ENCODE data around the gene OTOF. TPM values are rescaled to one million over a fixed set of nuclear protein-coding genes. Genes with fewer than 3 reads are reported as not detected.

The OTOF gene
- total and polyA plus RNA-seq, 2 experiments from 2014 or later, result 0.21 to 0.23 TPM

DNA sequence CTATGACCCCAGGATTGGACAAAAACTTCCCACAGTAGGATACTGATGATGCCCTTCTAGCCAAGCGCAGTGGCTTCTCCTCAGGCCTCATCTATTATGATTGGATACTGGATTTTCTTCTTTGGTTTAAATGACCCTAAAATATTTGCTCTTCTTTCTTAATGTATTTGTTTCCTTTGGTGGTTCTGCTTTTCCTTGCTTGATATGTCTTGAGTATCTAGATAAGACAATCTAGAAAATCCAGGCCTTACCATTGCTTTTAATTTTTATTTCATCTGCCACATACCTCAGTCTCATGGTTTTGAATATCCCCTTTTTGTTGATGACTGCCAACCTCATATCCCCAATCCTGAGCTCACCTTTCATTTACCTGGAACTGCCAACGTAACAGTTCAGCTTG lies 35.6 kb downstream of the OTOF start (continued):
- TF ChIP-seq, protein P1, sequence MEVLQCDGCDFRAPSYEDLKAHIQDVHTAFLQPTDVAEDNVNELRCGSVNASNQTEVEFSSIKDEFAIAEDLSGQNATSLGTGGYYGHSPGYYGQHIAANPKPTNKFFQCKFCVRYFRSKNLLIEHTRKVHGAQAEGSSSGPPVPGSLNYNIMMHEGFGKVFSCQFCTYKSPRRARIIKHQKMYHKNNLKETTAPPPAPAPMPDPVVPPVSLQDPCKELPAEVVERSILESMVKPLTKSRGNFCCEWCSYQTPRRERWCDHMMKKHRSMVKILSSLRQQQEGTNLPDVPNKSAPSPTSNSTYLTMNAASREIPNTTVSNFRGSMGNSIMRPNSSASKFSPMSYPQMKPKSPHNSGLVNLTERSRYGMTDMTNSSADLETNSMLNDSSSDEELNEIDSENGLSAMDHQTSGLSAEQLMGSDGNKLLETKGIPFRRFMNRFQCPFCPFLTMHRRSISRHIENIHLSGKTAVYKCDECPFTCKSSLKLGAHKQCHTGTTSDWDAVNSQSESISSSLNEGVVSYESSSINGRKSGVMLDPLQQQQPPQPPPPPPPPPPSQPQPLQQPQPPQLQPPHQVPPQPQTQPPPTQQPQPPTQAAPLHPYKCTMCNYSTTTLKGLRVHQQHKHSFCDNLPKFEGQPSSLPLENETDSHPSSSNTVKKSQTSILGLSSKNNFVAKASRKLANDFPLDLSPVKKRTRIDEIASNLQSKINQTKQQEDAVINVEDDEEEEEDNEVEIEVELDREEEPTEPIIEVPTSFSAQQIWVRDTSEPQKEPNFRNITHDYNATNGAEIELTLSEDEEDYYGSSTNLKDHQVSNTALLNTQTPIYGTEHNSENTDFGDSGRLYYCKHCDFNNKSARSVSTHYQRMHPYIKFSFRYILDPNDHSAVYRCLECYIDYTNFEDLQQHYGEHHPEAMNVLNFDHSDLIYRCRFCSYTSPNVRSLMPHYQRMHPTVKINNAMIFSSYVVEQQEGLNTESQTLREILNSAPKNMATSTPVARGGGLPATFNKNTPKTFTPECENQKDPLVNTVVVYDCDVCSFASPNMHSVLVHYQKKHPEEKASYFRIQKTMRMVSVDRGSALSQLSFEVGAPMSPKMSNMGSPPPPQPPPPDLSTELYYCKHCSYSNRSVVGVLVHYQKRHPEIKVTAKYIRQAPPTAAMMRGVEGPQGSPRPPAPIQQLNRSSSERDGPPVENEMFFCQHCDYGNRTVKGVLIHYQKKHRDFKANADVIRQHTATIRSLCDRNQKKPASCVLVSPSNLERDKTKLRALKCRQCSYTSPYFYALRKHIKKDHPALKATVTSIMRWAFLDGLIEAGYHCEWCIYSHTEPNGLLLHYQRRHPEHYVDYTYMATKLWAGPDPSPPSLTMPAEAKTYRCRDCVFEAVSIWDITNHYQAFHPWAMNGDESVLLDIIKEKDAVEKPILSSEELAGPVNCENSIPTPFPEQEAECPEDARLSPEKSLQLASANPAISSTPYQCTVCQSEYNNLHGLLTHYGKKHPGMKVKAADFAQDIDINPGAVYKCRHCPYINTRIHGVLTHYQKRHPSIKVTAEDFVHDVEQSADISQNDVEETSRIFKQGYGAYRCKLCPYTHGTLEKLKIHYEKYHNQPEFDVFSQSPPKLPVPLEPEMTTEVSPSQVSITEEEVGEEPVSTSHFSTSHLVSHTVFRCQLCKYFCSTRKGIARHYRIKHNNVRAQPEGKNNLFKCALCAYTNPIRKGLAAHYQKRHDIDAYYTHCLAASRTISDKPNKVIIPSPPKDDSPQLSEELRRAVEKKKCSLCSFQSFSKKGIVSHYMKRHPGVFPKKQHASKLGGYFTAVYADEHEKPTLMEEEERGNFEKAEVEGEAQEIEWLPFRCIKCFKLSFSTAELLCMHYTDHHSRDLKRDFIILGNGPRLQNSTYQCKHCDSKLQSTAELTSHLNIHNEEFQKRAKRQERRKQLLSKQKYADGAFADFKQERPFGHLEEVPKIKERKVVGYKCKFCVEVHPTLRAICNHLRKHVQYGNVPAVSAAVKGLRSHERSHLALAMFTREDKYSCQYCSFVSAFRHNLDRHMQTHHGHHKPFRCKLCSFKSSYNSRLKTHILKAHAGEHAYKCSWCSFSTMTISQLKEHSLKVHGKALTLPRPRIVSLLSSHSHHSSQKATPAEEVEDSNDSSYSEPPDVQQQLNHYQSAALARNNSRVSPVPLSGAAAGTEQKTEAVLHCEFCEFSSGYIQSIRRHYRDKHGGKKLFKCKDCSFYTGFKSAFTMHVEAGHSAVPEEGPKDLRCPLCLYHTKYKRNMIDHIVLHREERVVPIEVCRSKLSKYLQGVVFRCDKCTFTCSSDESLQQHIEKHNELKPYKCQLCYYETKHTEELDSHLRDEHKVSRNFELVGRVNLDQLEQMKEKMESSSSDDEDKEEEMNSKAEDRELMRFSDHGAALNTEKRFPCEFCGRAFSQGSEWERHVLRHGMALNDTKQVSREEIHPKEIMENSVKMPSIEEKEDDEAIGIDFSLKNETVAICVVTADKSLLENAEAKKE (CRISPR knock-in tag; IDR thresholded peaks at IDR 0.05), result no peak
- no peak for TF ChIP-seq POLR2AphosphoS5 (IDR thresholded peaks at IDR 0.05; ENCODE audit: low read depth)

- Histone ChIP-seq H3F3A (replicated peaks; ENCODE audit: low read depth) (no peaks in the 10 kb centered on the region), H3K4me3 (no peak overlapping the region), H3K4me1 (ENCODE audit: insufficient read depth) (no peaks in the 10 kb centered on the region), H2AFZ (peak overlapping the region; percentile 12; the same call in 1 of the 2 replicates), H3K4me2 (no peak overlapping the region), H4K20me1 (replicated peaks; ENCODE audit: insufficient read depth) (no peaks in the 10 kb centered on the region), H3K27me3 (ENCODE audit: insufficient read depth) (no peaks in the 10 kb centered on the region), H3K27ac (ENCODE audit: low read depth) (no peak overlapping the region), H3K36me3 (ENCODE audit: insufficient read depth) (no peaks in the 10 kb centered on the region), H3K9me2 (ENCODE audit: insufficient read depth) (no peaks in the 10 kb centered on the region), H3K79me2 (replicated peaks; ENCODE audit: insufficient read depth) (no peaks in the 10 kb centered on the region)
- Mint-ChIP-seq H3K27me3 (ENCODE audit: insufficient read depth, low read depth, poor library complexity) (peaks cover 2% of the 10 kb centered on the region), H3K36me3 (ENCODE audit: low read depth) (no peaks in the 10 kb centered on the region), H3K4me3 (no peak overlapping the region), H3K27ac (no peak overlapping the region), H3K9me3 (no peaks in the 10 kb centered on the region; the same call in 2 of the 3 replicates), H3K4me1 (0 out of 3 replicates have a peak, but pooled peaks cover 3% of the 10 kb centered on the region)
- no peak for DNase-seq (ENCODE audit: low spot score)
- peak; percentile 26; the same call in 2 of the 3 replicates for ATAC-seq
- TF ChIP-seq EZH2phosphoT487 (IDR thresholded peaks at IDR 0.05; ENCODE audit: unreplicated experiment) (no peak), ZNF114 (CRISPR knock-in tag; IDR thresholded peaks at IDR 0.05) (no peak), NANOG (IDR thresholded peaks at IDR 0.05; ENCODE audit: borderline replicate concordance) (no peak), ETS1 (IDR thresholded peaks at IDR 0.05) (no peak), POLR2AphosphoS5 (IDR thresholded peaks at IDR 0.05; ENCODE audit: low read depth) (no peak), JUNB (IDR thresholded peaks at IDR 0.05; ENCODE audit: unreplicated experiment) (no peak), ZNF331 (CRISPR knock-in tag; IDR thresholded peaks at IDR 0.05; ENCODE audit: low read depth) (no peak), EZH2 (IDR thresholded peaks at IDR 0.05; ENCODE audit: low read depth, unreplicated experiment) (no peak)
- TF ChIP-seq, protein P2, sequence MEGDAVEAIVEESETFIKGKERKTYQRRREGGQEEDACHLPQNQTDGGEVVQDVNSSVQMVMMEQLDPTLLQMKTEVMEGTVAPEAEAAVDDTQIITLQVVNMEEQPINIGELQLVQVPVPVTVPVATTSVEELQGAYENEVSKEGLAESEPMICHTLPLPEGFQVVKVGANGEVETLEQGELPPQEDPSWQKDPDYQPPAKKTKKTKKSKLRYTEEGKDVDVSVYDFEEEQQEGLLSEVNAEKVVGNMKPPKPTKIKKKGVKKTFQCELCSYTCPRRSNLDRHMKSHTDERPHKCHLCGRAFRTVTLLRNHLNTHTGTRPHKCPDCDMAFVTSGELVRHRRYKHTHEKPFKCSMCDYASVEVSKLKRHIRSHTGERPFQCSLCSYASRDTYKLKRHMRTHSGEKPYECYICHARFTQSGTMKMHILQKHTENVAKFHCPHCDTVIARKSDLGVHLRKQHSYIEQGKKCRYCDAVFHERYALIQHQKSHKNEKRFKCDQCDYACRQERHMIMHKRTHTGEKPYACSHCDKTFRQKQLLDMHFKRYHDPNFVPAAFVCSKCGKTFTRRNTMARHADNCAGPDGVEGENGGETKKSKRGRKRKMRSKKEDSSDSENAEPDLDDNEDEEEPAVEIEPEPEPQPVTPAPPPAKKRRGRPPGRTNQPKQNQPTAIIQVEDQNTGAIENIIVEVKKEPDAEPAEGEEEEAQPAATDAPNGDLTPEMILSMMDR (conservative IDR thresholded peaks at IDR 0.05; ENCODE audit: low read depth in 2 of 2), result no peak
- TF ChIP-seq, protein P3, sequence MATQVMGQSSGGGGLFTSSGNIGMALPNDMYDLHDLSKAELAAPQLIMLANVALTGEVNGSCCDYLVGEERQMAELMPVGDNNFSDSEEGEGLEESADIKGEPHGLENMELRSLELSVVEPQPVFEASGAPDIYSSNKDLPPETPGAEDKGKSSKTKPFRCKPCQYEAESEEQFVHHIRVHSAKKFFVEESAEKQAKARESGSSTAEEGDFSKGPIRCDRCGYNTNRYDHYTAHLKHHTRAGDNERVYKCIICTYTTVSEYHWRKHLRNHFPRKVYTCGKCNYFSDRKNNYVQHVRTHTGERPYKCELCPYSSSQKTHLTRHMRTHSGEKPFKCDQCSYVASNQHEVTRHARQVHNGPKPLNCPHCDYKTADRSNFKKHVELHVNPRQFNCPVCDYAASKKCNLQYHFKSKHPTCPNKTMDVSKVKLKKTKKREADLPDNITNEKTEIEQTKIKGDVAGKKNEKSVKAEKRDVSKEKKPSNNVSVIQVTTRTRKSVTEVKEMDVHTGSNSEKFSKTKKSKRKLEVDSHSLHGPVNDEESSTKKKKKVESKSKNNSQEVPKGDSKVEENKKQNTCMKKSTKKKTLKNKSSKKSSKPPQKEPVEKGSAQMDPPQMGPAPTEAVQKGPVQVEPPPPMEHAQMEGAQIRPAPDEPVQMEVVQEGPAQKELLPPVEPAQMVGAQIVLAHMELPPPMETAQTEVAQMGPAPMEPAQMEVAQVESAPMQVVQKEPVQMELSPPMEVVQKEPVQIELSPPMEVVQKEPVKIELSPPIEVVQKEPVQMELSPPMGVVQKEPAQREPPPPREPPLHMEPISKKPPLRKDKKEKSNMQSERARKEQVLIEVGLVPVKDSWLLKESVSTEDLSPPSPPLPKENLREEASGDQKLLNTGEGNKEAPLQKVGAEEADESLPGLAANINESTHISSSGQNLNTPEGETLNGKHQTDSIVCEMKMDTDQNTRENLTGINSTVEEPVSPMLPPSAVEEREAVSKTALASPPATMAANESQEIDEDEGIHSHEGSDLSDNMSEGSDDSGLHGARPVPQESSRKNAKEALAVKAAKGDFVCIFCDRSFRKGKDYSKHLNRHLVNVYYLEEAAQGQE (IDR thresholded peaks at IDR 0.05; ENCODE audit: unreplicated experiment), result no peak
Measured at GRCh38 chr2:26438926-26439325, 39.0 kb downstream of the OTOF start.

Data from GM23338 (cell line).